Measurements from ENCODE around the gene MLEC.
"Not testable (repeated sequence)": the region's sequence is repeated elsewhere in the genome, so short reads cannot be mapped to it uniquely, and the experiment has no call there.

The MLEC gene

DNA sequence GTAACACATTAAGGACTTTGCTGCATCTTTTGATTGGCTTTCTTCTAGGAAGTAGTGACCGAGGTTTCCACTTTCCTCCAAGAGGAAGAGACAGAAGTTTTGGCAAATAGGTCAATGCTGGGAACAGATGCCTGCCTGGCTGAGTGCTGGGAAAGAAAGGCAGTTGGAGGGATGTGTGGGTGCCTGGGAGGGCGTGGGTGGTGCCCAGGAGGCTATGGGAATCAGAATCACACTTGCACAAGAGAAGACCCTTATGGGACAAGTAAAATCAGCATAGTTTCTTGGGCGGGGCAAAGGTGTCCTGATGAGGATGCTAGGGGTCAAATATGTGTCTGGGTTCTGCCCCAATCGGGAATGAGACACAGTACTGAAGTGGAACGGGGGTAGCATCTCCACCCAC lies 37.8 kb downstream of the MLEC start:
- no peak for DNase-seq

GRCh38 chr12:120725151-120725658 lies 38.3 kb downstream of the MLEC start:
- no peak for DNase-seq

GRCh38 chr12:120725659-120726509 lies 38.9 kb downstream of the MLEC start, which contains the start of gene ACADS:
Gene ACADS, plus strand, starts transcription at chr12:120725826. Its CDS starts 60 bp downstream, at chr12:120725886.
- peak; percentile 27 for DNase-seq

GRCh38 chr12:120726510-120726793 lies 39.5 kb downstream of the MLEC start:
- DNase-seq, result no peak

- DNase-seq, result no peak
These were observed 40.0 kb downstream of the MLEC start for GRCh38 chr12:120726961-120727360.

- DNase-seq, result not testable (repeated sequence)
These were observed 45.2 kb downstream of the MLEC start for GRCh38 chr12:120732198-120732597.

GRCh38 chr12:120733574-120733973 lies 46.6 kb downstream of the MLEC start:
- DNase-seq, result no peak

GRCh38 chr12:120734210-120734609 lies 47.3 kb downstream of the MLEC start:
- DNase-seq, result no peak

GRCh38 chr12:120735181-120735580 lies 48.2 kb downstream of the MLEC start:
- no peak for DNase-seq

DNA sequence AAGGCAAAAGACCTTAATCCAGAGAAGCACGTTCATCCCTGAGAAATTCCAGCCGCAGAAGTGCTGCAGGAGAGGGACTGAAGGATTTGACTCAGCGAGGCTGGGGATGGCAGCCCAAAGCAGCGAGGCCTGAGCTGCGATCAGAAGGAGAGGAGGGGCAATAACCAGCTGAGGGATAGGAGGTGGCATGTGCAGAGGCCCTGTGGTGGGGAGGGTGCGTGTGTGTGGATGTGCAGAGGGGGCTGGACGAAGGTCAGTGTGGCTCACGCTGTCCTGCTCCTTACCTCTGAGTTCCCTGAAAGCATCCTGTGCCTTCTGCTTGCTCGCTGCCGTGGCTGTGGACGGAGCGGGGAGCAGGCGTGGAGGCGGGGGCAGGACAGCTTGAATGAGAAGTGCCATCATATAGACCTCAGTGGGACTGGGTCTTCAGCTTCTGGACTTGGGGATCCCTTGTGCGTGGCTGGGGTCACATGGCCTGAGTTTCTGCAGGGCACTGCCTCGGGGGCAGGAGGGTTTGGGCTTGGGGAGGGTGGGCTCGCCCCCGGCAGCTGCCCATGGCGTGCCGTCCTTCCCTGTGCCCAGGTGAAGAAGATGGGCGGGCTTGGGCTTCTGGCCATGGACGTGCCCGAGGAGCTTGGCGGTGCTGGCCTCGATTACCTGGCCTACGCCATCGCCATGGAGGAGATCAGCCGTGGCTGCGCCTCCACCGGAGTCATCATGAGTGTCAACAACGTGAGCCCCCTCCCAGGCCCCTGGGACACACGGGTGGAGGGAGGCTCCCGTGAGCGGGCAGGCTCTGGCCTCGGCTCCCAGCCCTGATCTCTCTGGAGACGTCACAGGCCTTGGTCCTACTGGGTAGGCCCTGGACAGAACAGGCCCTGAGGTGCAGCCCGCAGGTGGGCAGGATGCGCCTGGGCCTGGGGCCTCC lies 49.7 kb downstream of the MLEC start:
- DNase-seq, result no peak

DNA sequence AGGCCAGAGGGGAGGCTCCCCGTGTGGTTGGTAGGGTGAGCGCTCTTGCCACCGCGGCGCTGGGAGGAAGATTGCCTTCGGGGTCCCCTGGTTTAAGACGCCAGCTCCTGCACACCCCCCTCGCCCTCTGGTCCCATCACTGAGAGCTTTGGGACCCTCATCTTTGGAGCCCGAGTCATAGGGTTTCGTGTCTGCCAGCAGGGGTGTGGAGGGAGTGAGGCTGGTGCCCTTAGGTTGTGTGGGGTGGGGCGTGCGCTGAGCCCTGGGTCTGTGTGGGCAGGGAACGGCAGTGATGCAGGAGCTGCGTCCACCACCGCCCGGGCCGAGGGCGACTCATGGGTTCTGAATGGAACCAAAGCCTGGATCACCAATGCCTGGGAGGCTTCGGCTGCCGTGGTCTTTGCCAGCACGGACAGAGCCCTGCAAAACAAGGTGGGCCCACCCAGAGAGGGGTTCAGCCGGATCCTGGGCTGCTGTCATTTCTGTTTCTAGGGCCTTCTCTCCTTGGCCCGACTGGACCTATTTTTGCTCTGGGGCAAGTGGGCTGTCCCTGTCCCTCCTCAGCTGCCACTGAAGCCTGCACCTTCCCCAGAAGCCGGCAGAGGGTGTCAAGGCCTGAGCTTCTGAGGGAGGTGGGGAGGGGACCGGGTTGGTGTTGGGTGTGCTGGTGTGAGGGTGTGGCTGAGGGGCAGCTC lies 50.8 kb downstream of the MLEC start:
- no peak for DNase-seq

DNA sequence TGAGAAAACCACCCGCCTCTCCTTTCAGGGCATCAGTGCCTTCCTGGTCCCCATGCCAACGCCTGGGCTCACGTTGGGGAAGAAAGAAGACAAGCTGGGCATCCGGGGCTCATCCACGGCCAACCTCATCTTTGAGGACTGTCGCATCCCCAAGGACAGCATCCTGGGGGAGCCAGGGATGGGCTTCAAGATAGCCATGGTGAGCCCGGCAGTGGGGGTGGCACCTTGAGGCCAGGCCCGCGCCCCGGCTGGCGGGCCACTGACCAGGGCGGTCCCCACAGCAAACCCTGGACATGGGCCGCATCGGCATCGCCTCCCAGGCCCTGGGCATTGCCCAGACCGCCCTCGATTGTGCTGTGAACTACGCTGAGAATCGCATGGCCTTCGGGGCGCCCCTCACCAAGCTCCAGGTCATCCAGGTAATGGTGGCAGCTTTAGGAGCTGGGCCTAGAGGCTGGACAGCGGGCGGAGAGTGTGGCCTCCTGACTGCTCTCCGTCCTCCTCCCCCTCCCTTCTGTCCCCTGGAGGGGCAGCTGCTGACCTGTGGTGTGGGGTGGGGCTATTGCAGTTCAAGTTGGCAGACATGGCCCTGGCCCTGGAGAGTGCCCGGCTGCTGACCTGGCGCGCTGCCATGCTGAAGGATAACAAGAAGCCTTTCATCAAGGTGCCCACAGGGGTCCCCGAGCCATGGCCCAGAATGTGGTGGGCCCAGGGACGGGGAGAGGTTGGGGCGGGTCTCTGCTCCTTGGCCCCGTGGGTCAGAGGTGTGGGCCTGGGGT lies 51.5 kb downstream of the MLEC start:
- no peak for DNase-seq

DNA sequence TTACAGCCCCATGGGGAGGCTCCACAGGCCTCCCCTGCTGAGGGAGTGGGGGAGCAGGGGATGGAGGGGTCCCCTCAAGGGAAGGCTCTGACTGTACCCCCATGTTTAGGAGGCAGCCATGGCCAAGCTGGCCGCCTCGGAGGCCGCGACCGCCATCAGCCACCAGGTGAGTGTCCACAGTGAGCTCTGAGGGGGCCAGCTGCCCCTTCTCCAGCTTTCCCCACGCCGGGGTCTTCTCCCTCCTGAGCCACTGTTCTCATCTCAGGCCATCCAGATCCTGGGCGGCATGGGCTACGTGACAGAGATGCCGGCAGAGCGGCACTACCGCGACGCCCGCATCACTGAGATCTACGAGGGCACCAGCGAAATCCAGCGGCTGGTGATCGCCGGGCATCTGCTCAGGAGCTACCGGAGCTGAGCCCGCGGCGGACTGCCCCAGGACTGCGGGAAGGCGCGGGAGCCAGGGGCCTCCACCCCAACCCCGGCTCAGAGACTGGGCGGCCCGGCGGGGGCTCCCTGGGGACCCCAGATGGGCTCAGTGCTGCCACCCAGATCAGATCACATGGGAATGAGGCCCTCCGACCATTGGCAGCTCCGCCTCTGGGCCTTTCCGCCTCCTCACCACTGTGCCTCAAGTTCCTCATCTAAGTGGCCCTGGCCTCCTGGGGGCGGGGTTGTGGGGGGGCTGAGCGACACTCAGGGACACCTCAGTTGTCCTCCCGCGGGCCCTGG lies 52.2 kb downstream of the MLEC start:
- no peak for DNase-seq

DNA sequence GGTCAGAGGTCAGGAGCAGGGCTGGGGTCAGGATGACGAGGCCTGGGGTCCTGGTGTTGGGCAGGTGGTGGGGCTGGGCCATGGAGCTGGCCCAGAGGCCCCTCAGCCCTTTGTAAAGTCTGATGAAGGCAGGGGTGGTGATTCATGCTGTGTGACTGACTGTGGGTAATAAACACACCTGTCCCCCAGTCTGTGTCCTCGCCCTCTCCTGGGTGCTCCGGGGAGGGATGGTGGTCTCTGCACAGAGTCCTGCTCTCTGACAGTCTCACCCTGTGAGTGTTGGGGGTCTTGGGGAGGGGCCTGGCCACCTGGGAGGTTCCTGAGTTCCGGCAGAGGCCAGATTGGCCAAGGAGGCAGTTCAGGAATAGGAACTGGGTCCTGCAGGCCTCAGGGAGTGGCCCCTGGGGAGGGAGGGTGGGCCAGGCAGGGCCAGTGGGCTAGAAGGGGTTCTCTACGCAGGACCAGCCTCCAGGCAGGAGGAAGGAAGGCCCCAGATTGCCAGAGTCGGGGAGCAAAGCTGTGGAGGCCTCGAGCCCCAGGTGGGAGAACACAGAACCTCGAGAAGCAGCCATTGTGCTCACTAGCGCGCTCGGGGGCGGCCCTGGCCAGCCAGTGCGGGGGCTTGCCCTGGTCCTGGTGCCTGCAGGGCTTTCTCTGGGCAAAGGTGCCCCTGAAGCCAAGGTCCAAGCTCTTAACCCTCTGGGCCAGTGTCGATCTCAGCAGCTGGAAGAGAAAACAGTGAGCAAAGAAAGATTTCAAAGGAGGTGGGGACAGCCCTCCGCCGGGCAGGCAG lies 53.1 kb downstream of the MLEC start:
- no peak for DNase-seq

- DNase-seq, result no peak
These were observed 53.9 kb downstream of the MLEC start for GRCh38 chr12:120740871-120741270.

- DNase-seq, result no peak
These were observed 54.8 kb downstream of the MLEC start for GRCh38 chr12:120741476-120742421.

DNA sequence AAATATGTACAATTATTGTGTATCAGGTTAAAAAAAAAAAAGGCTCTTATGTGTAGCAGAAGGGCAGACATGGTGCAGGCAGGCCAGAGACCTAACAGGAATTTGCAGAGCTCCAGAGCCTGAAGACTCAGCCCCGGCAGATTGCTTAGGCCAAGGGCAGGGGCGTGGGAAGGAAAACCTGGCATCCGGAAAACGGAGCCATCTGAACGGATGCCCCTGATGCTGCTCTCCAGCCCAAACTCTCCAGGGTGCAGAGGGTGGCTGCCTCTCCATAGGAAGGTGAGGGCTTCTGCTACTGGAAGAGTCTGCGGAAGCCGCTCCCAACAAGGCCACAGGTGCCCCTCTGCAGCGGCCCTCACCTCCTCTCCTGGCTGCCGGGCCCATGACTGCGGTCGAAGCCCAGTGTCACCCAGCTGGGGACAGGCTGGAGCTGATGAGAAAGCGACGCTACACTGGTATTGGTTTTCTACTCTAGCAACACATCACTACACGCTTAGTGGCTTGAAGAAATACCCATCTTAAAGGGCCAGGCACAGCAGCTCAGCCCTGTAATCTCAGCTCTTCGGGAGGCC lies 58.1 kb downstream of the MLEC start:
- DNase-seq, result no peak

DNA sequence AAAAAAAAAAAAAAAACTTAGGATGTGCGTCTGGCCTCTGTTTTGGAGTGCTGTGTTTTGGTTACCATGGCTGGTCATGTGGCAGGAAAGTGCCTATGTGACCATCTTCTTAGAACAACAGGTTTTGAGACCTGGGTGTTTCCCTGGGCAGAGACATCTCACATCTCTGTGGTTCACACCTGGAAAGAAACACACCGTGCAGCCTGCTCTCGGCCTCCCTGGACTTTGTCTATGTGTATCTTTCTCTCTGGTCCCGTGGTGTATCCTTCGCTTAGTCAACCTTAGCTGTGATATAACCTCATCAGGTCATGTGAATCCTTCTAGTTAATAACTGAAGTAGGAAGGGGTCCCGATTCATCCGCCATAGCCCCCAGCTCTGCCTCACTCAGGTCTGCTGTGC lies 61.3 kb downstream of the MLEC start:
- no peak for DNase-seq

DNA sequence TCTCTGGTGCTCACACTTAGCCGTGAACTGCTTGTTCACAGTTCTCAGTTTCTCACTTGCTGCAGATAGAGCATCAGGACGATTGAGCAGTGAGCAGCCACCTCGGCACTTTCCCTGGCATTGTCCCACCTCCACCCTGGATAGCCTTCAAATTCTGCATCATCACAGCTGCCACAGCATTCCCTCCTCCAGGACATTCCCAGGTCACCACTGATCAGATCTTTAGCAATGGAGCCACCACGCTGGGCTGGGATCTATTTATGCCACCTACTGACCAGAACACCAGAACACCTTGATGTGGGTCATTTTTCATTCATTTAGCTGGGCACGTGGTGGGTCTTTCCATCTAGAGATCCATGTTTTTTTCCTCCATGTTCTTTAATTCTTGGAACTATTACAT lies 62.3 kb downstream of the MLEC start:
- DNase-seq, result no peak

All from NCI-H2081 treated with DMSO at 0.1 percent for 48 hours (cell line).